Pancreas (tissue), 10 donors: ENCODE results near the gene MIEF1. TPM values are rescaled to one million over a fixed set of nuclear protein-coding genes. Genes with fewer than 3 reads are reported as not detected.
"Not testable (repeated sequence)": the region's sequence is repeated elsewhere in the genome, so short reads cannot be mapped to it uniquely, and the experiment has no call there.

ENCODE experiments used
- ATAC-seq, 4 donors: fragments of 200-7000 bp; cut with Tn5 transposase; one replicate each; pipeline versions ENCODE4 v1.8.0 to v1.9.1; 2020; ENCODE audit warnings: mild to moderate bottlenecking in 4 of 4, moderate library complexity in 4 of 4
- DNase-seq, 6 donors: peaks; one replicate each; pipeline ENCODE4 v3.0.0-alpha.2; 2020
- FAIRE-seq: peaks from 2 replicates; lab custom pipeline; 2012; peaks lifted over from hg19 to GRCh38; lab: Jason Lieb, UNC
- H3K27ac ChIP-seq, 4 donors: fragments of 200-600 bp; sonication (generic); 1 replicate in 3 of 4; 2 replicates in 1 of 4; pipeline versions ENCODE4 v1.5.0 to v1.8.0; 2020
- H3K27me3 ChIP-seq, 4 donors: fragments of 200-600 bp; one replicate each; pipeline ENCODE4 v1.8.0; 2021
- H3K36me3 ChIP-seq, 3 donors: fragments of 200-600 bp; sonication (generic) in 1 of 3; one replicate each; pipeline versions ENCODE4 v1.5.0 to v1.8.0; 2020 to 2021
- H3K4me1 ChIP-seq, 3 donors: fragments of 200-600 bp; one replicate each; pipeline ENCODE4 v1.8.0; 2021
- H3K4me3 ChIP-seq, 4 donors: fragments of 200-600 bp; sonication (generic) in 2 of 4; one replicate each; pipeline versions ENCODE4 v1.5.0 to v1.8.0; 2020 to 2021
- H3K9me3 ChIP-seq, 4 donors: fragments of 200-600 bp; one replicate each; pipeline ENCODE4 v1.8.0; 2021
- CTCF ChIP-seq, 4 donors: fragments of 200-600 bp; sonication (generic) in 3 of 4; IDR thresholded peaks; one replicate each; pipeline versions ENCODE4 v1.5.0 to v1.8.0; 2021; ENCODE audit warnings: antibody characterized with exemption in 4 of 4
- WGBS, 2 donors: extraction: QIAGEN DNeasy Blood & Tissue Kit; methylation state at CpG; one replicate each; pipeline ENCODE4 v1.1.7; 2013; 5-methylcytosine and 5-hydroxymethylcytosine counted together
- intact Hi-C, 3 donors: fragments of 100-400 bp; cut with DNase I; formaldehyde crosslinking; loops; one replicate each; pipeline versions ENCODE4 v1.11.1 to v1.14.2; 2022
- polyA plus RNA-seq, 2 donors: library from polyadenylated mRNA; stranded (reverse); fragments of 200-250 nt; gene quantifications; one replicate each; pipeline ENCODE4 v1.2.3, GENCODE V29; 2013
- total RNA-seq, 6 donors: library from RNA; stranded (reverse); fragmentation: NEBNext Ultra II Directional in 4 of 6; extraction: Animal tissue kit (Norgen Biotek cat#: 25700) in 4 of 6; gene quantifications; one replicate each; pipeline versions ENCODE4 v1.2.1 to v1.2.4, GENCODE V29; 2021 to 2023
- donor health status: healthy with polysubstance abuse.
- donor health status: DM: no; HTN: no; CAD: no; lungs with moderate emphysema.
- donor health status: DM: no; HTN: no; CAD: no.
- donor health status: control.
- donor health status: control.
- donor health status: Bipolar disorder and iron deficiency.
- donor health status: DM: yes; HTN: yes; CAD: no.
- donor health status: DM: no; HTN: no; CAD: no.
- donor health status: DM: no; HTN: no; CAD: no.
- donor health status: DM: yes; HTN: yes; CAD: no.

The MIEF1 gene
- total and polyA plus RNA-seq, 8 donors = 6.3 to 15.1 (median 11.1) TPM

GRCh38 chr22:39520226-39521105, 18.4 kb downstream of the MIEF1 start, which contains the start of gene ATF4:
Gene ATF4, plus strand, starts transcription at chr22:39520562. Its CDS starts 884 bp downstream, at chr22:39521446.
- Histone ChIP-seq H3K4me1 (peaks cover 3 to 22% (median 7%) of the 10 kb centered on the region in 3 donors), H3K4me3 (peak within 1 kb of the TSS; percentile 97 to 100 (median 99)), H3K36me3 (peaks cover 4 to 31% (median 18%) of the 10 kb centered on the region in 3 donors), H3K27ac (peak within 1 kb of the TSS; percentile 94 to 99 (median 97)), H3K27me3 (no peaks in the 10 kb centered on the region), H3K9me3 (no peaks in the 10 kb centered on the region)
- no peak for TF ChIP-seq CTCF (IDR thresholded peaks at IDR 0.05)
- intact Hi-C loops = loop anchor here in 1 of 3 donors (10.0 kb wide), 2 partner anchors 206 to 346 kb away; partner anchors contain the start of gene RPL3
- FAIRE-seq = peak; percentile 60
- DNase-seq = peak; percentile 71 to 95 (median 90)
- 0 to 1% methylated on average over 82 to 86 of the region's 86 CpGs for WGBS, 2 donors
- peak; percentile 60 to 82 (median 71) for ATAC-seq

GRCh38 chr22:39521106-39521885, 19.2 kb downstream of the MIEF1 start:
- ATAC-seq, H3K27me3 ChIP-seq, H3K9me3 ChIP-seq, FAIRE-seq: not testable (repeated sequence)
- Histone ChIP-seq H3K4me1 (peaks cover 3 to 22% (median 7%) of the 10 kb centered on the region in 3 donors), H3K36me3 (peaks cover 4 to 28% (median 14%) of the 10 kb centered on the region in 3 donors), H3K4me3 (peak overlapping the region; percentile 97 to 100 (median 99)), H3K27ac (peak overlapping the region; percentile 94 to 99 (median 97))
- intact Hi-C loops = loop anchor here in 1 of 3 donors (10.0 kb wide), 2 partner anchors 206 to 346 kb away; partner anchors contain the start of gene RPL3
- DNase-seq = peak in 2 of 6 donors; percentile 47 to 48
- WGBS, 2 donors = 1 to 2% methylated on average over 28 of the region's 28 CpGs

GRCh38 chr22:39522091-39522490, 20.0 kb downstream of the MIEF1 start:
- peak overlapping the region in 1 of 4 donors; percentile 6 for H3K27ac ChIP-seq

GRCh38 chr22:39522567-39523300, 20.6 kb downstream of the MIEF1 start:
- Histone ChIP-seq H3K36me3 (peaks cover 4 to 28% (median 14%) of the 10 kb centered on the region in 3 donors), H3K4me3 (peak overlapping the region; percentile 97 to 100 (median 99)), H3K27ac (peak overlapping the region in 2 of 4 donors; percentile 6 to 22), H3K4me1 (peaks cover 7 to 25% (median 7%) of the 10 kb centered on the region in 3 donors), H3K9me3 (no peaks in the 10 kb centered on the region), H3K27me3 (no peaks in the 10 kb centered on the region)
- WGBS, 2 donors = 4 to 6% methylated on average over 14 of the region's 14 CpGs
- DNase-seq (peak in 4 of 6 donors; percentile 52 to 65 (median 58)), FAIRE-seq (no peak), ATAC-seq (peak in 3 of 4 donors; percentile 5 to 21 (median 9))
- TF ChIP-seq CTCF (IDR thresholded peaks at IDR 0.05) = no peak
- intact Hi-C loops = loop anchor here in 1 of 3 donors (10.0 kb wide), 2 partner anchors 208 to 348 kb away; partner anchors contain the start of gene RPL3

More at GRCh38 chr22:39522091-39522490, 20.0 kb downstream of the MIEF1 start:
- H3K4me3 ChIP-seq = peak overlapping the region; percentile 97 to 100 (median 99)
- H3K27me3 ChIP-seq, FAIRE-seq, ATAC-seq, H3K9me3 ChIP-seq: not testable (repeated sequence)
- peak in 1 of 6 donors; percentile 5 for DNase-seq
- 6% methylated on average over 3 to 5 of the region's 5 CpGs for WGBS, 2 donors
- intact Hi-C loops = loop anchor here in 1 of 3 donors (10.0 kb wide), 2 partner anchors 207 to 347 kb away; partner anchors contain the start of gene RPL3
- H3K36me3 ChIP-seq = peaks cover 4 to 28% (median 14%) of the 10 kb centered on the region in 3 donors
- peaks cover 3 to 22% (median 7%) of the 10 kb centered on the region in 3 donors for H3K4me1 ChIP-seq
